SK-N-MC (cell line): Measurements from ENCODE around the gene ASPSCR1.

Experiments used
- DNase-seq: peaks from one replicate; pipeline ENCODE4 v3.0.0-alpha.2; 2011; ENCODE audit warnings: low read depth, low spot score
- H3K27ac ChIP-seq: fragments of 200-600 bp; sonication (generic); 2 replicates; pipeline ENCODE4 v1.5.1; 2016; ENCODE audit warnings: mixed run types
- H3K36me3 ChIP-seq: fragments of 200-600 bp; sonication (generic); 2 replicates; pipeline ENCODE4 v1.6.1; 2017; ENCODE audit warnings: antibody characterized with exemption, low read length, mixed read lengths; ENCODE audit not compliant: insufficient read depth
- H3K4me3 ChIP-seq: fragments of 200-600 bp; sonication (generic); 2 replicates; pipeline ENCODE4 v1.5.1; 2016
- H3K9ac ChIP-seq: fragments of 200-600 bp; sonication (generic); 2 replicates; pipeline ENCODE4 v1.8.0; 2017; ENCODE audit warnings: mixed run types, mixed read lengths; ENCODE audit not compliant: insufficient read length
- H3K9me3 ChIP-seq: fragments of 200-600 bp; sonication (generic); 2 replicates; pipeline ENCODE4 v1.6.1; 2017; ENCODE audit warnings: low read depth, mild to moderate bottlenecking, antibody characterized with exemption, low read length, moderate library complexity, mixed read lengths
- EZH2 ChIP-seq: fragments of 200-600 bp; sonication (generic); IDR thresholded peaks from one replicate; pipeline ENCODE4 v1.6.1; 2017; ENCODE audit warnings: antibody characterized with exemption
- FOXP2 ChIP-seq: optimal IDR thresholded peaks from 2 replicates; pipeline ENCODE3; 2011; ENCODE audit warnings: mild to moderate bottlenecking, moderate library complexity; ENCODE audit not compliant: insufficient read depth; ENCODE audit errors: extremely low read length, control extremely low read depth
- POLR2AphosphoS5 ChIP-seq: IDR thresholded peaks from 2 replicates; pipeline ENCODE4 v1.6.1; 2012; ENCODE audit warnings: mild to moderate bottlenecking, low read depth, low read length, borderline replicate concordance

Gene ASPSCR1

DNA sequence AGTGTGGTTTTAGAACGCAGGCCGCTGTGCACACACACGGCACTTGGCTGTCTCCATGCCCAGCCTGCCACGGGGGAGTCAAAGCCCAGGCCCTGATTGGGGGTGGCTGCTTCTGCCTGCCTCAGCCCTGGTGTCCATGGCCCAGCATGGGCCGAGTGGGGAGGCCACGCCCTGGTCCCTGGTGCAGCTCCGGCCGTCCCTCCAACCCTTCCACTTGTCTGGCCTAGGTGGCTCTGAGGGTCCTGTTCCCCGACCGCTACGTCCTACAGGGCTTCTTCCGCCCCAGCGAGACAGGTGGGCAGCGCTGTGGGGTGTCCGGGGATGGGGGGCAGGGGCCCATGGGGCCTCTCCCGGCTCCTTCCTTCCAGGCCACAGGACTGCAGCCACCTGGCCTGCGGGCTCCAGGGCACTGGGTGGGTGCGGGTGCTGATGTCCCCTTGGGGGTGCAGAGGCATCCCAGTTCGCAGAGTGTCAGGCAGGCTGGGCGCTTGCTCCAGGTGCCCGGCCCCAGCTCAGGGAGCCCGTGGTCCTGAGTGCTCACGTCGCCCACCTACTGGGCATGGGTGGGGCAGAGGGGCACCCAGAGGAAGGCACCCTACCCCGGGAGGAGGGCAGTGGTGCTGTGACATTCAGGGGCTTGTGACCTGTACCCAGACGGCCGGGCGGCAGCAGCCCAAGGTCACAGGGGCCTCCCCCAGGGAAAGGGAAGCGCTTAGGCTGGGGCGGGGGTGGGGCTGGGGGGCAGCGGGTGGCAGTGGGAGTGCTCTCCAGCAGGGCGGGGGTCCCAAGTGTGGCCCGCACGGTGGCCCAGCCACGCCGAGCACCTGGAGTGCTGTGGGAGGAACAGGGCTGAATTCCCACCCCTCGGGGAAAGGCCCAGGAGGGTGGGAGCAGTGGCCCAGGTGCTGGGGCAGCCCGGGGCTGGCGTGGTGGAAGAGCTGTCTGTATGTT lies 33.4 kb downstream of the ASPSCR1 start:
- no peak for DNase-seq
- TF ChIP-seq POLR2AphosphoS5 (no peak), FOXP2 (no peak), EZH2 (no peak)
- Histone ChIP-seq H3K36me3 (no peaks in the 10 kb centered on the region), H3K9me3 (no peaks in the 10 kb centered on the region), H3K4me3 (no peak overlapping the region), H3K27ac (no peak overlapping the region), H3K9ac (no peak overlapping the region)

DNA sequence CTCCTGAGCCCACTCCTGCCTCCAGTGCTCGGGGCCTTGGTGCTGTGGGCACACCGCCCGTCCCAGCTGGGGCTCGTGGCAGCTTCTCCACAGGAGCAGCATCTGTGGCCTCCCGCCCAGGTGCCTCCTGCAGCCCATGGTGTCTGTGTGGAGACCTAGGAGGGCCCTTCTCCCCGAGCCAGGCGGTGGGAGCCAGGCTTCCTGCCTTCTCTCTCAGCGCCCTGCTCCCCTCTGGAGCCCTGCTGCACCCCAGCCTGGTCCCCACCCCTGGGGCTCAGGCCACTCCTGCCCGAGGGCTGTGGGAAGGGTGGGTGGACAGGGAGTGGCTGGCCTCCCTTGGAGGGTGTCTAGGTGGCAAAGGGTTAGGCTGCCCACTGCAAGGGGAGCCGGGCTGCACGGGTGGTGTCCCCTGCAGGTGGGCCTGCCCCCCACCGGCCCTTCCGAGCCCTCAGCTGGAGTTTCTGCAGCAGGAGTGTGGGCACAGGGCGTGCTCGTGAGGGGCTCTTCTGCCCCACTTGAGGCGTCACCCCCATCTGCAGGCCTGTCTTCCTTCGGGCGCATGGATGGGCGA lies 34.3 kb downstream of the ASPSCR1 start:
- TF ChIP-seq FOXP2 (no peak), EZH2 (no peak), POLR2AphosphoS5 (no peak)
- Histone ChIP-seq H3K27ac (peak overlapping the region; percentile 77; the same call in 1 of the 2 replicates), H3K36me3 (no peaks in the 10 kb centered on the region), H3K9me3 (no peaks in the 10 kb centered on the region), H3K4me3 (no peak overlapping the region), H3K9ac (no peak overlapping the region)
- no peak for DNase-seq

DNA sequence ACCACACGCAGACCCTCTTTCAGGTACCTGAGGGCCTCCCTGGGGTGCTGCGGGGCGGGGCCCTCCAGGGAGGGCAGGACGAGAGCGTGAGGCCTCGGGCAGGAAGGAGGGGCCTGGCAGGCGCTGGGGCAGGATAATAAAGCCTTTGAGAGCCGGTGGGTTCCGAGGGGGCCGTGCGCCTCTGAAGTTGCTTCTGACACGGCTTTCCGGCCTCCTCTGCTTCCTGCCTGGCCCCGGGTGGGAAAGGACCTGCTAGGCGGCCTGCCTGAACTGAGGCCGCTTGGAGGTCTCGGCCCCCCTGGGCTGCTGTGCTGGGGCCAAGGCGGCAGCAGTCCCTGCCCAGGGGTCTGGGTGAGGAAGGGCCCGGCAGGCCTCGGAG lies 34.8 kb downstream of the ASPSCR1 start:
- no peaks in the 10 kb centered on the region for H3K36me3 ChIP-seq
- H3K4me3 ChIP-seq = no peak overlapping the region
- peak overlapping the region; percentile 77 for H3K27ac ChIP-seq
- TF ChIP-seq FOXP2 (no peak), POLR2AphosphoS5 (no peak), EZH2 (no peak)
- H3K9ac ChIP-seq = no peak overlapping the region
- H3K9me3 ChIP-seq = no peaks in the 10 kb centered on the region
- no peak for DNase-seq

DNA sequence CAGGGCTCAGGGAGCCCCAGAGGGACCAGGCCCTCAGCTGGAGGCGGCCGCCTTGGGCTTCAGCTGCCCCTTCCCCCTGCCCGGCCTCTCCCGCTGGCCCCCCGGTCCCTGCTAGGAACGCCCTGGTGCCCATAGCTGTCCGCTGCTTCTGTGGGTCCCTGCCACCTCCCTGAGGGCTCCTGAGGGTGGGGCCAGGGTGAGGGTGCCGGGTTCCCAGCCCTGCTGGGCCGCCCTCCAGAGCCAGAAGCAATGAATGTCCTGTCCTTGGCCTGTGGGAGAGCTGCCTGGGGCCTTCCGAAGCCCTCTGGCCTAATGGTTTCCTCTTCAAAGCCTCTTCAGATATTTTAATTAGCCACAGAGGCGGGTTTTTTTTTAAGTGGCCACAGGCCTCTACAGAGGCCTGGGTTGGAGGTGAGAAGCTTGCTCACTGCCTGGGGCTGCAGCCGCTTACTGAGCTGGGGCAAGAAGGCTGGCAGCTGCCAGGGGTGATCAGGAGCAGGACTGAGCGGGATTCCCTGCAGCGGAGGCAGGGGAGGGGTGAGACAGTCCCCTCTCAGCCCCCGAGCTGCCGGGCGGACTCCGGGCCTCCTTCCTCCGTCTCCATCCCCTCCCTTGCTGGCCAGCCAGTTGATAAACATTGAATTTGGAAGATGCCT lies 35.3 kb downstream of the ASPSCR1 start:
- Histone ChIP-seq H3K9me3 (no peaks in the 10 kb centered on the region), H3K36me3 (no peaks in the 10 kb centered on the region), H3K27ac (peak overlapping the region; percentile 77), H3K4me3 (no peak overlapping the region), H3K9ac (peak overlapping the region; percentile 53)
- no peak for DNase-seq
- TF ChIP-seq FOXP2 (no peak), POLR2AphosphoS5 (no peak)

DNA sequence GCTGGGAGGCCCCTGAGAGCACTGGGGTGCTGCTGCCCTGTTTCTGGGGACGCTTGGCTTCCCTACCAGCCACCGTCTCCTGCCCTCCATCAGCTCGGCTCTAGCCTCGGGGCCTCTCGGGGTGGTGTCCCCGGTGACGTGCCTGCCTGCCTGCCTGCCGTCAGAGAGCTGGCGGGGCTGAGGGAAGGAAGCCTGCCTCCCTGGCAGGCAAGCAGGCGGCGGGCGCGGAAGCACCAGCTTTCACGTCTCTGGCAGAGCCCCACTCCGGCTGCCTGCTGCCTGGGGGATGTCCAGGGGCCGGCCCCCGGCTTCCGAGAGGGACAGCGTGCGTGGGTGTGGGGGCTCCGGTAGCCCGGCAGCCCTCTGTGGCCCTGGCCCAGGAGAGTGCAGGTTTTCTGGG lies 35.9 kb downstream of the ASPSCR1 start:
- TF ChIP-seq EZH2 = no peak
- no peak for TF ChIP-seq POLR2AphosphoS5
- TF ChIP-seq FOXP2 = no peak

DNA sequence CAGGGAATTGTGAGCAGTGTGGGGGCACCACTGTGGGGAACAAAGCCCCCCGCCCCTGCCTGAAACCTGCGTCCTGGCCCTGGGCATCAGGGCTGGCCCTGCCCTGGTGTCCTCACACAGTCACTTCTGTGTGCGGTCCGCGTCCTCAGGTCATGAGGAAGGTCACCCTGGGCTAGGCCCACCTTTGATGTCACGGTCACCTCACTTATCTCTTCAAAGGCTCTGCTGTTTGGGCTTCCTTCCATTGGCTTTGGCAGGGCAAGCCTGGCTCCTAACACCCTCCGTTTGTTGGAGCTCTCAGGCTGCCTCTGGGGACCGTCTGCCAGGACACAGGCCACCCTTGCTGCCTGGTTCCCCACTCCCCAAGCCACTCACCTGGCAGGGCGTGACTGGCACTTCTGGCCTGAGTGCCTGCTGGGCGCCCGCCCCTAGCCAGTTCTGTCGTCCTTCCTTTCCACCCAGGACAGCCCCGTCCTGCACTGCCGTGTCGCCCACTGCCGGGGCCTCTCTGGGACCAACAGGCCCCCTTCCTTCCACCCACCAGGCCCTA lies 36.4 kb downstream of the ASPSCR1 start:
- DNase-seq = no peak
- Histone ChIP-seq H3K9ac (peak overlapping the region; percentile 47), H3K27ac (peak overlapping the region; percentile 77)

More for the DNA sequence above, 35.9 kb downstream of the ASPSCR1 start:
- Histone ChIP-seq H3K9me3 (no peaks in the 10 kb centered on the region), H3K27ac (peak overlapping the region; percentile 77), H3K9ac (peak overlapping the region; percentile 53), H3K36me3 (no peaks in the 10 kb centered on the region), H3K4me3 (no peak overlapping the region)
- DNase-seq = no peak

DNA sequence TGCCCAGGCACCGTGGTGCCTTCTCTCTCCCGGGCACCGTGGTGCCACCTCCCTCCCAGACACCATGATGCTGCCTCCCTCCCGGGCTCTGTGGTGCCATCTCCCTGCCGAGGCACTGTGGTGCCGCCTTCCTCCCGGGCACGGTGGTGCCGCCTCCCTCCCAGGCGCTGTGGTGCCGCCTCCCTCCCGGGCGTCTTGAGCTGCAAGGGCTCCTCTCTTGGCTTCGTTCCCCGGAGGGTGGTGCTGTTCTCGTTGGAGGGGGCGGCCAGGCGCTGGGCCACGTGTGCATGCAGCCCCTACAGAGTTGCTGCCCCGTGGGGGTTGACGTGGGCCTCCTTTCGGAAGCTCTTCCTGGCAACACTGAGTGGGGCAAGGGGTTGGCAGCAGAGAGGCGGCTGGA lies 37.0 kb downstream of the ASPSCR1 start:
- no peaks in the 10 kb centered on the region for H3K9me3 ChIP-seq
- no peak for DNase-seq
- peak overlapping the region; percentile 50 for H3K9ac ChIP-seq
- H3K27ac ChIP-seq = peak overlapping the region; percentile 77
- H3K36me3 ChIP-seq = no peaks in the 10 kb centered on the region
- TF ChIP-seq POLR2AphosphoS5 = no peak
- TF ChIP-seq FOXP2 = peak; percentile 73
- peak overlapping the region; percentile 54 for H3K4me3 ChIP-seq

More for the DNA sequence above, 36.4 kb downstream of the ASPSCR1 start:
- H3K4me3 ChIP-seq = peak overlapping the region; percentile 54
- TF ChIP-seq POLR2AphosphoS5 (no peak), EZH2 (no peak), FOXP2 (no peak)
- H3K9me3 ChIP-seq = no peaks in the 10 kb centered on the region
- H3K36me3 ChIP-seq = no peaks in the 10 kb centered on the region

DNA sequence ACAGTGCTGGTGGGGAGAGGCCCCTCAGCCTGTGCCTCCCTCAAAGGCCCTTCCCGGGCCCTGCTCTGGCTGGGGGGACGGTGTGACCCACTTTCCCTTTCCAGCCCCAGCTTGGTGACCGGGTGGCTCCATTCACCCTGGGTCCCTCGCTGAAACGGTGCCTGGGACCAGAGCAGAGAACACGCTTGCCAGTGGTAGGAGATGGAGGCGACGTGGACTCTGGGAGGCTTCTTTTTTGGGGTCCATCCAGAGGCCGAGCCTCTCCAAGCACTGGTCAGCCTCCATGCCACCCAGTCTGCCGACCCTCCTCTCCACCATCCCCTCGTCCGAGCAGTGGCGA lies 37.5 kb downstream of the ASPSCR1 start:
- Histone ChIP-seq H3K4me3 (peak overlapping the region; percentile 54), H3K9me3 (no peaks in the 10 kb centered on the region), H3K36me3 (no peaks in the 10 kb centered on the region), H3K27ac (peak overlapping the region; percentile 63), H3K9ac (peak overlapping the region; percentile 50)
- TF ChIP-seq EZH2 (no peak), POLR2AphosphoS5 (no peak), FOXP2 (no peak)
- no peak for DNase-seq
